GM12873 (cell line): ENCODE measurements around the gene CCNB1.

Experiments
- CTCF ChIP-seq: IDR thresholded peaks from 2 replicates; pipeline ENCODE4 v1.5.1; 2012; ENCODE audit warnings: low read depth, mild to moderate bottlenecking, moderate library complexity, low read length, control low read depth; ENCODE audit not compliant: insufficient read depth; ENCODE audit errors: missing control alignments

The CCNB1 gene

GRCh38 chr5:69189162-69190086 is 22.5 kb downstream of the CCNB1 start, which contains the start of gene CENPH:
CENPH (plus strand) TSS chr5:69189583; CDS start chr5:69189635, 52 bp downstream.
- no peak for TF ChIP-seq CTCF

GRCh38 chr5:69202497-69202896 is 35.5 kb downstream of the CCNB1 start:
- no peak for TF ChIP-seq CTCF

- no peak for TF ChIP-seq CTCF
These were observed 39.7 kb downstream of the CCNB1 start for GRCh38 chr5:69206528-69207190.

GRCh38 chr5:69209602-69210001 is 42.7 kb downstream of the CCNB1 start:
- TF ChIP-seq CTCF: no peak

- no peak for TF ChIP-seq CTCF
These were observed 44.2 kb downstream of the CCNB1 start for GRCh38 chr5:69211200-69211599.

GRCh38 chr5:69212022-69212421 is 45.1 kb downstream of the CCNB1 start:
- TF ChIP-seq CTCF: no peak

- TF ChIP-seq CTCF: no peak
These were observed 46.7 kb downstream of the CCNB1 start for GRCh38 chr5:69213513-69214215.
